Right lobe of liver (tissue), 4 donors: Measurements from ENCODE around the gene TM6SF1.

Experiments
- CTCF ChIP-seq, 4 donors: fragments of 200-600 bp in 3 of 4; fragments of 450-650 bp in 1 of 4; IDR thresholded peaks; one replicate each; pipeline versions ENCODE4 v1.5.1 to v1.8.0; 2016 to 2022; ENCODE audit warnings: antibody characterized with exemption in 4 of 4, mild to moderate bottlenecking in 2 of 4
- POLR2A ChIP-seq: fragments of 450-650 bp; IDR thresholded peaks from one replicate; pipeline ENCODE4 v1.6.1; 2017; ENCODE audit warnings: antibody characterized with exemption, mild to moderate bottlenecking
- donor health status: DM: no; HTN: no; CAD: no.
- donor health status: DM: no; HTN: no; CAD: no.
- donor health status: DM: no; HTN: yes; CAD: no.

GRCh38 chr15:83109532-83109931 lies 2.1 kb downstream of the TM6SF1 start:
- no peak for TF ChIP-seq CTCF (IDR thresholded peaks at IDR 0.05)
- no peak for TF ChIP-seq POLR2A
